Measurements from ENCODE around the gene ELP1. TPM values are rescaled to one million over a fixed set of nuclear protein-coding genes. Genes with fewer than 3 reads are reported as not detected.
A peak's percentile ranks its signal among the peaks of the same experiment; 100 is the strongest.

The ELP1 gene
- polyA plus RNA-seq, 1 donor (not counting 4 experiments of a cell fraction or from before 2014, with no cell fraction given), result 49.6 TPM

GRCh38 chr9:108869092-108869725 lies 64.7 kb downstream of the ELP1 start:
- peak; percentile 28 for DNase-seq (ENCODE audit: low read depth, low spot score)
- peak overlapping the region; percentile 10 for H2AFZ ChIP-seq (ENCODE audit: control insufficient read depth, low read length)

GRCh38 chr9:108867829-108868228 lies 66.1 kb downstream of the ELP1 start:
- no peak for TF ChIP-seq CTCF (optimal IDR thresholded peaks at IDR 0.05 in 1 of 3, IDR thresholded peaks at IDR 0.05 in 1 of 3, conservative IDR thresholded peaks at IDR 0.05 in 1 of 3; ENCODE audit: extremely low read depth in 1 of 3, insufficient read depth in 2 of 3, low read length in 3 of 3)
- no peak for TF ChIP-seq EZH2 (IDR thresholded peaks at IDR 0.05; ENCODE audit: low read length)
- DNase-seq (ENCODE audit: low read depth, low spot score) (no peak), FAIRE-seq (peak; percentile 20)
- no peak overlapping the region for H3K9ac ChIP-seq (ENCODE audit: control insufficient read depth, extremely low read depth, insufficient read depth, low read length)
- no peak overlapping the region for H3K27ac ChIP-seq (ENCODE audit: control insufficient read depth, insufficient read depth, low read length)
- peaks cover 7 to 17% of the 10 kb centered on the region in 2 experiments for H3K36me3 ChIP-seq (ENCODE audit: control insufficient read depth in 2 of 2, extremely low read depth in 1 of 2, insufficient read depth in 2 of 2, low read length in 2 of 2)
- no peak overlapping the region for H3K4me3 ChIP-seq (ENCODE audit: control insufficient read depth in 2 of 3, extremely low read depth in 1 of 3, insufficient read depth in 2 of 3, low read depth in 1 of 3, low read length in 3 of 3)
- no peak overlapping the region for H2AFZ ChIP-seq (ENCODE audit: control insufficient read depth, low read length)
- no peaks in the 10 kb centered on the region for H3K9me3 ChIP-seq (ENCODE audit: control insufficient read depth, low read depth, low read length)
- dilution Hi-C loops (cut with MboI; ENCODE audit: extremely low pct_ligation_motif_present, low sequenced_read_pairs), result no loop called here
- H3K9me1 ChIP-seq (ENCODE audit: control insufficient read depth, extremely low read depth, insufficient read depth, low read length), result no peaks in the 10 kb centered on the region
- no peaks in the 10 kb centered on the region for H3K27me3 ChIP-seq (ENCODE audit: control insufficient read depth, extremely low read depth, insufficient read depth, low read length)
- no peaks in the 10 kb centered on the region for H3K79me2 ChIP-seq (ENCODE audit: control insufficient read depth, insufficient read depth, low read length)
- H3K4me2 ChIP-seq (ENCODE audit: control insufficient read depth, extremely low read depth, insufficient read depth, low read depth, low read length), result no peak overlapping the region
- no peaks in the 10 kb centered on the region for H4K20me1 ChIP-seq (ENCODE audit: control insufficient read depth, extremely low read depth, insufficient read depth, low read length)
- peaks cover 15% of the 10 kb centered on the region for H3K4me1 ChIP-seq (ENCODE audit: control insufficient read depth, extremely low read depth, insufficient read depth, low read length)

More at GRCh38 chr9:108869092-108869725, 64.7 kb downstream of the ELP1 start:
- Histone ChIP-seq H3K4me3 (ENCODE audit: control insufficient read depth in 2 of 3, extremely low read depth in 1 of 3, insufficient read depth in 2 of 3, low read depth in 1 of 3, low read length in 3 of 3) (no peak overlapping the region), H3K4me2 (ENCODE audit: control insufficient read depth, extremely low read depth, insufficient read depth, low read depth, low read length) (peak overlapping the region; percentile 42), H3K9me3 (ENCODE audit: control insufficient read depth, low read depth, low read length) (no peaks in the 10 kb centered on the region), H3K9me1 (ENCODE audit: control insufficient read depth, extremely low read depth, insufficient read depth, low read length) (no peaks in the 10 kb centered on the region), H4K20me1 (ENCODE audit: control insufficient read depth, extremely low read depth, insufficient read depth, low read length) (no peaks in the 10 kb centered on the region), H3K27me3 (ENCODE audit: control insufficient read depth, extremely low read depth, insufficient read depth, low read length) (no peaks in the 10 kb centered on the region), H3K4me1 (ENCODE audit: control insufficient read depth, extremely low read depth, insufficient read depth, low read length) (peaks cover 15% of the 10 kb centered on the region), H3K9ac (ENCODE audit: control insufficient read depth, extremely low read depth, insufficient read depth, low read length) (no peak overlapping the region), H3K36me3 (ENCODE audit: control insufficient read depth in 2 of 2, extremely low read depth in 1 of 2, insufficient read depth in 2 of 2, low read length in 2 of 2) (peaks cover 7 to 17% of the 10 kb centered on the region in 2 experiments), H3K79me2 (ENCODE audit: control insufficient read depth, insufficient read depth, low read length) (no peaks in the 10 kb centered on the region), H3K27ac (ENCODE audit: control insufficient read depth, insufficient read depth, low read length) (peak overlapping the region; percentile 71)
- FAIRE-seq, result peak; percentile 98
- dilution Hi-C loops (cut with MboI; ENCODE audit: extremely low pct_ligation_motif_present, low sequenced_read_pairs), result no loop called here
- no peak for TF ChIP-seq CTCF (optimal IDR thresholded peaks at IDR 0.05 in 1 of 3, IDR thresholded peaks at IDR 0.05 in 1 of 3, conservative IDR thresholded peaks at IDR 0.05 in 1 of 3; ENCODE audit: extremely low read depth in 1 of 3, insufficient read depth in 2 of 3, low read length in 3 of 3)
- no peak for TF ChIP-seq EZH2 (IDR thresholded peaks at IDR 0.05; ENCODE audit: low read length)
